Measurements from ENCODE around the gene OR1F1. TPM values are rescaled to one million over a fixed set of nuclear protein-coding genes. Genes with fewer than 3 reads are reported as not detected.

OR1F1 gene
- total RNA-seq, 1 experiment from 2014 or later: not detected

- Histone ChIP-seq H2BK12ac (ENCODE audit: insufficient read length, low read depth, low read length) (no peak overlapping the region), H3K4me2 (ENCODE audit: insufficient read depth, insufficient read length, low read length) (peak overlapping the region; percentile 48), H3K9ac (ENCODE audit: extremely low read depth, insufficient read length, low read length) (no peak overlapping the region), H3K79me1 (ENCODE audit: insufficient read depth, low read depth, low read length, poor library complexity, severe bottlenecking) (no peaks in the 10 kb centered on the region), H2AFZ (ENCODE audit: low read length) (no peak overlapping the region), H4K20me1 (ENCODE audit: control insufficient read depth, insufficient read depth, insufficient read length) (no peaks in the 10 kb centered on the region), H4K8ac (replicated peaks; ENCODE audit: insufficient read length, low read depth, low read length) (no peak overlapping the region), H3K23me2 (ENCODE audit: insufficient read length, low read depth, low read length, poor library complexity, severe bottlenecking) (peaks cover 12% of the 10 kb centered on the region), H3K56ac (ENCODE audit: insufficient read length, low read depth, low read length) (no peak overlapping the region), H3K4ac (ENCODE audit: low read depth, low read length) (no peak overlapping the region), H3K79me2 (ENCODE audit: insufficient read depth, low read length) (no peaks in the 10 kb centered on the region), H4K5ac (ENCODE audit: insufficient read length, low read depth, low read length) (no peak overlapping the region), H3K27me3 (ENCODE audit: insufficient read depth, low read length) (no peaks in the 10 kb centered on the region), H3K4me1 (ENCODE audit: insufficient read depth, low read length) (no peaks in the 10 kb centered on the region), H3K18ac (ENCODE audit: insufficient read length, low read depth, low read length) (peak overlapping the region; percentile 13), H2BK15ac (ENCODE audit: low read depth, low read length) (no peak overlapping the region), H2BK120ac (ENCODE audit: low read depth, low read length, poor library complexity, severe bottlenecking) (no peak overlapping the region), H2BK5ac (ENCODE audit: insufficient read length, low read length) (no peak overlapping the region), H2BK20ac (ENCODE audit: low read depth, low read length, poor library complexity, severe bottlenecking) (no peak overlapping the region), H3K23ac (ENCODE audit: insufficient read length, low read depth, low read length) (no peak overlapping the region), H3K9me3 (ENCODE audit: control insufficient read depth, low read depth, low read length) (no peaks in the 10 kb centered on the region), H3K14ac (ENCODE audit: insufficient read depth, low read length) (no peak overlapping the region), H3T11ph (ENCODE audit: low read length) (no peak overlapping the region), H4K91ac (ENCODE audit: insufficient read length, low read depth, low read length) (no peak overlapping the region), H3K27ac (ENCODE audit: insufficient read length, low read depth, low read length) (no peak overlapping the region), H2AK5ac (ENCODE audit: insufficient read length, low read length) (no peak overlapping the region)
- H3K27ac Mint-ChIP-seq: peak overlapping the region in 1 of 3 experiments; percentile 93; a peak in 3 of 7 replicates
- no peaks in the 10 kb centered on the region; a peak in 1 of 5 replicates for H3K9me3 Mint-ChIP-seq
- WGBS (ENCODE audit: extremely low coverage, insufficient read length, low lambda C conversion rate): no CpG with 5 or more reads among the region's 35 CpGs
- H3K36me3 Mint-ChIP-seq (ENCODE audit: insufficient read depth in 1 of 3, low read depth in 3 of 3): no peaks in the 10 kb centered on the region
- H3K4me1 Mint-ChIP-seq: peaks cover 20 to 21% of the 10 kb centered on the region in 2 experiments
- TF ChIP-seq CTCF (conservative IDR thresholded peaks at IDR 0.05): no peak
- peaks cover 40% of the 10 kb centered on the region for H3K27me3 Mint-ChIP-seq (ENCODE audit: low read depth)
- H3K4me3 Mint-ChIP-seq: peak overlapping the region; percentile 70 to 82
- DNase-seq: no peak
Observed at GRCh38 chr16:3171181-3171854, 16.7 kb upstream of the OR1F1 start.
